ENCODE measurements around the gene MTR.

GRCh38 chr1:236806634-236807033, 11.5 kb downstream of the MTR start:
- TF ChIP-seq CTCF (IDR thresholded peaks at IDR 0.05 in 2 of 3, conservative IDR thresholded peaks at IDR 0.05 in 1 of 3; ENCODE audit: insufficient read depth in 2 of 3, low read depth in 1 of 3, low read length in 3 of 3) (no peak), RFX7 (CRISPR knock-in tag; IDR thresholded peaks at IDR 0.05) (no peak), ZNF780A (CRISPR knock-in tag; IDR thresholded peaks at IDR 0.05) (no peak), HOMEZ (CRISPR knock-in tag; IDR thresholded peaks at IDR 0.05) (no peak), IRF2 (CRISPR knock-in tag; IDR thresholded peaks at IDR 0.05) (no peak), TAF1 (IDR thresholded peaks at IDR 0.05; ENCODE audit: control insufficient read depth, extremely low read depth, insufficient read depth, low read length, severe bottlenecking) (no peak), RERE (CRISPR knock-in tag; IDR thresholded peaks at IDR 0.05; ENCODE audit: borderline replicate concordance) (no peak)

All from K562 (cell line).